Panc1 (cell line): ENCODE data around the gene ZNF407. TPM values are rescaled to one million over a fixed set of nuclear protein-coding genes. Genes with fewer than 3 reads are reported as not detected.
A peak's percentile ranks its signal among the peaks of the same experiment; 100 is the strongest.

ENCODE experiments used
- ATAC-seq: fragments of 200-7000 bp; cut with Tn5 transposase; 2 replicates; pipeline ENCODE4 v1.9.1; 2020; ENCODE audit warnings: mild to moderate bottlenecking, moderate library complexity
- BruUV-seq: library from RNA; stranded (reverse); fragments of 400-500 nt; replicated peaks from 2 replicates; lab custom pipeline; 2021; lab: Mats Ljungman, UMichigan
- CTCF ChIA-PET: fragments of 300-600 bp; sonication (Branson Sonifier 250); formaldehyde crosslinking; loops from one replicate; lab custom pipeline; 2022; ENCODE audit warnings: antibody characterized with exemption; lab: Charles Lee
- POLR2A ChIA-PET: fragments of 300-600 bp; sonication (Branson Sonifier 250); formaldehyde crosslinking; loops from one replicate; lab custom pipeline; 2022; ENCODE audit warnings: antibody characterized with exemption; lab: Charles Lee
- DNase-seq: peaks from one replicate; pipeline ENCODE4 v3.0.0-alpha.2; 2010; ENCODE audit warnings: low read depth, low spot score
- H3K27ac ChIP-seq: 2 replicates; pipeline ENCODE4 v1.5.1; 2011; ENCODE audit warnings: mild to moderate bottlenecking, low read length, inconsistent platforms
- H3K27me3 ChIP-seq: fragments of 200-500 bp; sonication (Bioruptor generic); 2 replicates; pipeline ENCODE4 v1.6.0; 2014; ENCODE audit warnings: low read length, inconsistent platforms; ENCODE audit not compliant: control insufficient read depth, insufficient read depth
- H3K36me3 ChIP-seq: fragments of 200-500 bp; sonication (Bioruptor generic); 2 replicates; pipeline ENCODE4 v1.5.1; 2014; ENCODE audit warnings: inconsistent platforms, mild to moderate bottlenecking, low read length, moderate library complexity; ENCODE audit not compliant: control insufficient read depth, insufficient read depth
- H3K4me1 ChIP-seq: 2 replicates; pipeline ENCODE4 v1.5.1; 2011; ENCODE audit warnings: inconsistent platforms, mild to moderate bottlenecking, low read length, moderate library complexity; ENCODE audit not compliant: control insufficient read depth, insufficient read depth
- H3K4me3 ChIP-seq, 2 experiments: 2 replicates each; pipeline ENCODE4 v1.5.1; 2011 to 2012; ENCODE audit warnings: low read depth in 2 of 2, low read length in 2 of 2, mild to moderate bottlenecking in 2 of 2, inconsistent platforms in 1 of 2, moderate library complexity in 1 of 2
- H3K9me3 ChIP-seq: fragments of 200-500 bp; sonication (Bioruptor generic); 2 replicates; pipeline ENCODE4 v1.5.1; 2014; ENCODE audit warnings: low read depth, mild to moderate bottlenecking, inconsistent platforms, low read length, moderate library complexity; ENCODE audit not compliant: control insufficient read depth, insufficient read depth
- CTCF ChIP-seq: fragments of 450-650 bp; IDR thresholded peaks from 2 replicates; pipeline ENCODE4 v1.5.1; 2017; ENCODE audit warnings: mild to moderate bottlenecking
- POLR2AphosphoS5 ChIP-seq: IDR thresholded peaks from 2 replicates; pipeline ENCODE4 v1.6.1; 2012; ENCODE audit warnings: mild to moderate bottlenecking, low read depth, low read length, moderate library complexity
- REST ChIP-seq, 2 experiments: IDR thresholded peaks; 2 replicates each; pipeline ENCODE4 v1.6.1; 2011 to 2012; ENCODE audit warnings: low read depth in 2 of 2, control low read depth in 1 of 2, low read length in 1 of 2, mild to moderate bottlenecking in 1 of 2, moderate library complexity in 1 of 2; ENCODE audit not compliant: insufficient read depth in 1 of 2
- SIN3A ChIP-seq: IDR thresholded peaks from 2 replicates; pipeline ENCODE4 v1.6.1; 2012; ENCODE audit warnings: low read depth, mild to moderate bottlenecking, low read length, moderate library complexity, borderline replicate concordance; ENCODE audit not compliant: insufficient read depth
- TCF7L2 ChIP-seq: IDR thresholded peaks from 2 replicates; pipeline ENCODE4 v1.6.1; 2011; ENCODE audit warnings: mild to moderate bottlenecking, low read depth, low read length, inconsistent platforms
- in situ Hi-C: cut with HindIII; loops from 2 replicates; pipeline ENCODE4 v1.10.0; 2016; ENCODE audit warnings: low sequenced_read_pairs, low pct_unique_long_range_greater_than_20kb
- intact Hi-C: fragments of 100-400 bp; cut with micrococcal nuclease; formaldehyde crosslinking; loops from one replicate; pipeline ENCODE4 v1.10.0; 2022; ENCODE audit not compliant: unreplicated experiment
- total RNA-seq: library from RNA; stranded (reverse); gene quantifications from one replicate; pipeline ENCODE4 v1.2.1, GENCODE V29; 2021; ENCODE audit not compliant: unreplicated experiment

Gene ZNF407
- total RNA-seq, 1 experiment from 2014 or later = 16.8 TPM

GRCh38 chr18:75088021-75088506 is 490.4 kb downstream of the ZNF407 start:
- H3K27ac ChIP-seq = no peak overlapping the region
- TF ChIP-seq TCF7L2 (no peak), CTCF (no peak)
- POLR2A ChIA-PET = no interaction called here

GRCh38 chr18:75088622-75089211 is 491.0 kb downstream of the ZNF407 start:
- Histone ChIP-seq H3K4me3 (no peak overlapping the region), H3K4me1 (no peaks in the 10 kb centered on the region), H3K27me3 (no peaks in the 10 kb centered on the region), H3K36me3 (no peaks in the 10 kb centered on the region), H3K27ac (no peak overlapping the region), H3K9me3 (no peaks in the 10 kb centered on the region)
- ATAC-seq = 0 out of 2 replicates have a peak, but pooled peaks have one; percentile 46
- CTCF ChIA-PET = no interaction called here
- DNase-seq = no peak
- intact Hi-C loops (no loop called here), in situ Hi-C loops (no loop called here)
- TF ChIP-seq SIN3A = no peak
- no peak for TF ChIP-seq TCF7L2
- no peak for TF ChIP-seq CTCF
- TF ChIP-seq POLR2AphosphoS5 = no peak
- no peak for TF ChIP-seq REST (IDR thresholded peaks at IDR 0.05; ENCODE audit: insufficient read depth in 1 of 2, low read depth in 2 of 2, low read length in 1 of 2)
- POLR2A ChIA-PET = no interaction called here
- BruUV-seq = no TSS peak

More at GRCh38 chr18:75088021-75088506, 490.4 kb downstream of the ZNF407 start:
- Histone ChIP-seq H3K27me3 (no peaks in the 10 kb centered on the region), H3K36me3 (no peaks in the 10 kb centered on the region), H3K4me3 (no peak overlapping the region), H3K9me3 (no peaks in the 10 kb centered on the region), H3K4me1 (no peaks in the 10 kb centered on the region)
- in situ Hi-C loops = no loop called here
- BruUV-seq = no TSS peak
- intact Hi-C loops = no loop called here
- ATAC-seq (no peak), DNase-seq (no peak)
- CTCF ChIA-PET = no interaction called here
